HG03558 (cell line): Measurements from ENCODE around the gene THY1.
"Not testable (repeated sequence)": the region's sequence is repeated elsewhere in the genome, so short reads cannot be mapped to it uniquely, and the experiment has no call there.

Source experiments
- ATAC-seq: cut with Tn5 transposase; IDR thresholded peaks from one replicate; pipeline ENCODE4 v1.9.1; 2021; ENCODE audit warnings: moderate number of reproducible peaks; ENCODE audit not compliant: unreplicated experiment; ENCODE audit errors: extremely low read depth

THY1 gene

DNA sequence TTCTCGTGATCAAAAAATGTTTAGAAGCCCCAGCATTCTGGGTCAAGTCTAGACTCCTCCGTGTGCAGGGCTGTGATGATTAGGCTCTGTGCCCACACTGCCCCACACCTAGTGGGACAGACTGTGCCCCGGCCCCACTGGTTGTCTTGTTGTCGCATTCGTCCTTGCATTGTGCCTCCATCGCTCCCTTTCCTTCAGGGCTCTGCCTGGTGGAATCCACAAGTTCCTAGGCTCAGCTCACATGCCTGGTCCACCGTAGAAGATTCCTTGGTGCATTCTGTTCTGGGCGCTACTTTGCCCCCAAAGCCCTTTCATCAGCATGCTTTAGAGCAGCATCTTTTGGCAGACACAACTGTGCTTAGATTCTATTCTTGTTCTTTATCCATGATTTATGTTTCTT is 23.5 kb upstream of the THY1 start:
- no peak for ATAC-seq

DNA sequence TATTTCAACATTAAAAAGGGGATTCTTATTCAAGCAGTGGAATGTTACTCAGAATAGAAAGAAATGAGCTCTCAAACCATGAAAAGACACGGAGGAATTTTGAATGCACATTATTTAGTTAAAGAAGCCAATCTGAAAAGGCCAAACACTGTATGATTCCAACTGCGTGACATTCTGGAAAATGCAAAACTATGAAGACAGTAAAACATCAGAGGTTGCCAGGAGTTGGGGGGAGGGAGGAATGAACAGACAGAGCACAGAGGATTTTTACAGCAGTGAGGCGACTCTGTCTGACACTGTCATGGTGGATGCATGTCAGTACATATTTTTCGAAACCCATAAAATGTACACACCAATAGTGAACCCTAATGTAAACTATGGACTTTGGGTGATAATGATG is 22.9 kb upstream of the THY1 start:
- ATAC-seq: no peak

DNA sequence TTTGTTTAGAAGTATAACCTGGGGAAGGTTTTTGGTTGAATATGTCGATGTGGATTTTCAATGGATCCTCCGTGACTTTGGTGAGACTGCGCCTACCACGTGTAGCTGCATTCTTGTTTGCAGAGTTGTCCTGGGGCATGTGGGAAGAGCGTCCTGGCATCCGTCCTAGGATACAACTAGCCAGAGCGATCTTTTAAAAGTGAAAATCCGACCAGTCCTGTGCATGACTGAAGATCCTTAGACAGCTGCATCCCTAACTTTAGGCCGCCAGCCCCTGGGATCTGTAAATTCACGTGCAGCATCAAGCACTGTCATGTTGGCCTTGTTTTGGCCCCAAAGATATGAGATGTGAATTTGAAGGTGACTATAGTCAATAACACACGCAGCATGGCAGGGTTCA is 22.4 kb upstream of the THY1 start:
- no peak for ATAC-seq

DNA sequence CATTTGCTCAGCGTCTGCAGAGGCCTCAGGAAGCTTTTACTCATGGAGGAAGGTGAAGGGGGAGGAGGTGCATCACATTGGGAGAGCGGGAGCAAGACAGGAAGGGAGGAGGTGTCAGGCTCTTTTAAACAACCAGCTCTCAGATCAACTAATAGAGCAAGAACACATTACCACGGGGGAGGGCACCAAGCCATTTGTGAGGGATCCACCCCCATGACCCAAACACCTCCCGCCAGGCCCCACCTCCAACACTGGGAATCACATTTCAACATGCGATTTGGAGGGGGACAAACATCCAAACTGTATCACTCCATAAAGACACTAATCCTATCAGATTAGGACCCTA is 18.9 kb upstream of the THY1 start:
- ATAC-seq: no peak

DNA sequence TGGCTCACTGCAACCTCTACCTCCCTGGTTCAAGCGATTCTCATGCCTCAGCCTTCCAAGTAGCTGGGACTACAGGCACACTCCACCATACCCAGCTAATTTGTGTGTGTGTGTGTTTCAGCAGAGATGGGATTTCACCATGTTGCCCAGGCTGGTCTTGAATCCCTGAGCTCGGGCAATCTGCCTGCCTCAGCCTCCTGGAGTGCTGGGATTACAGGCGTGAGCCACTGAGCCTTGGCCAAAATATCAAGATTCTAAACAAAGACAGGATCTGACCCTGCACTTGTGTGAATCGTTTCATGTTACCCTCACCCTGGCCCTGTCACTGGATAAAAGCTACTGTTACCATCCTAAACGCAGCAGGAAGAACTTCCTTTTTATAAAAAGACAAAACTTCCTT is 15.6 kb upstream of the THY1 start:
- ATAC-seq: no peak

DNA sequence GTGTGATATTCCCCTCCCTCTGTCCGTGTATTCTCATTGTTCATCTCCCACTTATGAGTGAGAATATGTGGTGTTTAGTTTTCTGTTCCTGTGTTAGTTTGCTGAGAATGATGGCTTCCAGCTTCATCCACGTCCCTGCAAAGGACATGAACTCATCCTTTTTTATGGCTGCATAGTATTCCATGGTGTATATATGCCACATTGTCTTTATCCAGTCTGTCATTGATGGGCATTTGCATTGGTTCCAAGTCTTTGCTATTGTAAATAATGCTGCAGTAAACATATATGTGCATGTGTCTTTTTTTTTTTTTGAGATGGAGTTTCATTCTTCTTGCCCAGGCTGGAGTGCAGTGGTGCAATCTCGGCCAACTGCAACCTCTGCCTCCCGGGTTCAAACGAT is 14.5 kb upstream of the THY1 start:
- not testable (repeated sequence) for ATAC-seq

DNA sequence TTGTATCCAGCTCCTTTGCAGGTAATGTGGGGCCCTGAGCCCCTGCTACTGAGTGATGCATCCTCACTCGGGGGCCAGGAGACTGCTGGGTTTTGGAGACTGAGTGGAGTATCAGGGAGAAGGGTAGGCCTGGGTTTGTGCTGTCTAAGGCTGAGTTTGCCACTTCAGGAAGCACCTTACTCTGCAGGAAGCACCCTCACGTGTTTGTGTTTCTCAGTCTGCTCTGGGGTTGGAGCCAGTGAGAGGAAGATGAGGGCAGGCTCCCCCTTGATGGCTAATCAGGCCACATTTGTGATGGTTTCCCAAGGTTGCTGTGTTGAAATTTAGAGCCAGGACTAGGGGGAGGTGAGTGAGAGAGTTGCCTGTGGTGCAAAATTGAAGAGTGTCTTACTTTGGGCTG is 13.7 kb upstream of the THY1 start:
- no peak for ATAC-seq

DNA sequence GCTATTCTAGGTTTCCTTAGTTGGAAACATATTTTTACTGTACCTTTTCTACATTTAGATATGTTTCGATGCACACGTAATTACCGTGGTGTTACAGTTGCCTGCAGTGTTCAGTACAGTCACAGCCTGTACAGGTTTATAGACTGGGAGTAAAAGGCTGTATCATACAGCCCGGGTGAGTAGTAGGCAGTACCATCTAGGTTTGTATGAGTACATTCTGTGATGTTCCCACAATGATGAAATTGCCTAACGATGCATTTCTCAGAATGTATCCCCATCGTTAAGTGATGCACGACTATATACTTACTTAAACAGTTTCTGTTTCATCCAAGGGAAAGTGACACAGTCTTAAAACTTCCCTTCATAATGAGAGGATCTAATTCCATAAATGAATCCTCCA is 13.1 kb upstream of the THY1 start:
- ATAC-seq: no peak

DNA sequence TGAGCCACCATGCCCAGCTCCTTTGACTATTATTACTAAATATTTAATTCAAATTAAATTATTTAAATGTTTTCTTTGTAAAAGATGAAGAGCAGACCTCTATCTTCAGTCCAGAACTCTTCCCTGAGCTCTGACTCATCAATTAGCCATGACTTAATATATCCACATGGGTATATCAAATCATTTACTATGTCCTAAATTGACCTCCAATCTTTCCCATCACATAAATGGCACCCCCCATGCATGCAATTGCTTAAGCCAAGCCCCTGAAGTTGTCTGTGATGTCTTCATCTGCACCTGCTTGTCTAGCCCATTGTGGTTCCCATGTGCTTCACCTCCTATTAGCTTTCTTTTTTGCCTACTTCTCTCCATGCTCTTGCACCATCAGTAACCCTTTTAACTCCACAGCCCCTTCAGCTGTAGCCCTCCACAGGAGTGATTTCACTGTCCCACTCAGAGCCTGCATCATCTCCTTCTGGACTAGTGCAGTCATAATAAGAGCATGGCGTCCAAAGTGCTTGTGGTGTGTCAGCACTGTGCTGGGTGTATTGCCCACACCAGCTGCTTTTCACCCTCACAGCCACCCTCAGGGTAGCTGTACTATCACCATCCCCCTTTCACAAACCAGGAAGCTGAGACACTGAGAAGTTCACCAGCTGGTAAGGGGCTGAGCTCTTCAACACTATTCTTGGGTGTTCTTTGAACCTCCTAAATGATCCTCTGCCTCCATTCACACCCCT is 11.8 kb upstream of the THY1 start:
- ATAC-seq: no peak

DNA sequence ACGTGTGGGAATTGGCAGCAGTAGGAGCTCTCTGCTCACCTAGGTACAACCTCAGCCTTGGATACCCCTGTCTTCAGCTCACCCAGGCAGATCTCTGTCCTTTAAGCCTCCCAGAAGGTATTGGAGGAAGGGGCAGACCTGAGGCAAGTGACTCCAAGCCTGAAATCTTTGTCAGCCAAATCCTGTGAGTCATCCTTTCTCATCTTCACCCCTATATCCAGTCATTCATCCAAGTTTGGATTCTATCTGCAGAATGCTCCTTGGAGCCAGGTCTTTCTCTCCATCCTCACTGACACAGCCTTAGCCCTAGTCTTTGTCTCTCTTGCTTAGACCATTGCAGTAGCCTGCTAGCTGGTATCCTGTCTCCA is 10.4 kb upstream of the THY1 start:
- no peak for ATAC-seq

DNA sequence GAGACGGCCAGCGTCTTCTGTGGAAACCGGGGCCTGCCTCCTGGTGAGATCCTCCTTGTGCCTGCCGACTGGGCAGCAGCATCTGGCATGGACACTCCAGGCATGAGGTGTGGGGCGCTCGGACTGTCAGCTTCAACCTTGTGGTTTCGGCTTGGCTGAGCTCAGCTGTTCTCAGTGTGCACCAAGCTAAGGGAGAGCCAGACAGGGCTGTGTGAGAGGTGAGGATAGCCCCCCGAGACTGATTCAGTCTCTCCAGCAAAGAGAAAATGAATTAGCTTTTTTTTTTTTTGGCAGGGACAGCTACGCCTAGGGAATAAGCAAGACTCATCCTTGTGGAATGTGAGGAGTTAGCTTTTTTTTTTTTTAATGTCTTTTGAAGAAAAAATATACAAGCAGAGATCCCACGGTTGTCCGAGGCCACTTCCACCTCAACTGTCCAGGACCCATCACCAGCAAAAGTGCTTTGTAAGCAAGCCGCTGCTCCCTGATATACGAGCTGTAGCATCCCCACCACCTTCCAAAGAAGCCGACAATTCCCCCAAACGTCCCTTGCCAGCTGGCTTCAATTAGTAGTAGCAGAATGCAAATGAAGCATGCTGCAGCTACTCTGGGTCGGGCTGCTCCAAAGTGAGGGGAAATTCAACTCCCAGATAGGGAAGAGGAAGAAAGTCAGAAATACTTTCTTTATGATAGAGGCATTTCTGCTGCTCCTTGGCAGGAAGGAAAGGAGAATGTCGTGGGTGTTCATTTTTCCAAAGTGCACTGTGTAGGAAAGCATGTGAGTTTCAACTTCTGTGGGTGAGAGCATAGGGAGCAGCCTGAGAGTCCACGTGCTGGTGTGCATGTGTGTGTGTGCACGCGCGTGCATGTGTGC is 9.7 kb upstream of the THY1 start:
- ATAC-seq: no peak

DNA sequence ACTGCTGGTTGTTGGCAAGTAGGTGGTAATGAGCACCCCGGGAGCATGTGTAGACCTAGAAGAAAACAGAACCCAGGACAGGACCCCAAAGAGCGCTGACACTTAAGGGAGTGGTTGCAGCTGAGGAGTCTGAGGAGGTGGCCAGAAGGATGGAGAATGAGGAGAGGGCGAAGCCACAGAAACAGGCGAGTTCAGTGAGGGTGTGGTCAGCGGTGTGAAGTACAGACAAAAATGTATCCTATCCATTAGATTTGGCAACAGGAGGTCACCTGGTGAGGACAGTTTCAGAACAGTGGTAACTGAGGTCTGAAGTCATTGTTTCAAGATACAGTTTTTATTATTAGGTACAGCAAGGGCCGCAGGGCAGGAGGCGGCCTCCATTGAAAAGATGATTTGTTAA is 8.6 kb upstream of the THY1 start:
- no peak for ATAC-seq

DNA sequence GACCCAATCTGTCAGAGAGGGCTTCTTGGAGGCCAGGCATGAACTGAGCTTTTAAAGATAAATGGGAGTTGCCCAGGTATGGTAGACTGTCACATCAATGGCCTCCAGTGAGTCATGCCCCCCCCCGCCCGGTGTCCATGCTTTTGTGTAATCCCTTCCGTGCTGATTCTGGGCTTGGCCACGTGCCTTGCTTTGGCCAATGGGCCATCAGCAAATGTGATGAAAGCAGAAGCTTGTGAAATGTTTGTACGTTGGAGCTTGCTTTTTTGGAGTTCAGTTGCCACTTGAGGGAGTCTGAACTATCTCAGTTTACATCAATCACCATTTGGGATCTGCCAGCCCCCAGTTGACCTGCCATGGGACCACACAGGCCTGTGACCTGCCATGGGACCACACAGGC is 4.3 kb upstream of the THY1 start:
- ATAC-seq: no peak

DNA sequence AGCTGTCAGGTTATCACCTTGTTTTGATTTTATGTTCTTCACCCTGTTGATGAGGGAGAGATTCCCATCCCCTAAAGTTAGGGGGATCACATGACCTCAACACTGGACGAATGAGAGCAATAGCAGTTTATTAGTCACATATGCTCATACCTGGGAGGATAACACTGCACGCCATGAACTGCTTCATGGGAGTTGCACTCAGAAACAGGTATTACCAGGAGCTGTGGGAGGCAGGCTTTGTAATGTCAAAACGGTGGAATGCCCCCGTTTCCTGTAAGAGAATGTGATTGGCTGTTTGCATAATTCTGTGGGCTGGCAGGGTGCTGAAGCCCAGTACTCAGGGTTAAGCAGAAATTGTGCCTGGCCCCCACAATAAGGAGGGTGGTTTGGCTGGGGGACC is 3.2 kb upstream of the THY1 start:
- ATAC-seq: no peak

DNA sequence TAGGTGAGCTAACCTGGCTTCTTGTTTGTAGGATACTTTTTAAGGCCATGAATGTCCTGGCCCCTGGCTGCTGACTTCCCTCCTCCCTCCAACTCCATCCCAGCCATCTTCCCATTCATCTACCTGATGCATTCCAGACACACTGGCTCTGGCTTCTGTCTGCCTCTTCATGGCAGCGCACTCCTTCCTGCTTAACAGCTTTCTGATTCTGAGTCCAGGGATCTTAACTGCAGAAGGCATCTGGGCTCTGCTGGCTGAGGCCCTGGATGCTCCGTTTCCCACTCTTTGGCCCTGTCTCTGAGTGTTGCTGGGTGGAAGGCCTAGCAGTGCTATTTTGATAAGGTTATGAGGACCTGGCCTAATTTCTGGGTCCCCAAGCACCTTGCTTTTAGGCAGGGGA is 1.8 kb upstream of the THY1 start:
- no peak for ATAC-seq

DNA sequence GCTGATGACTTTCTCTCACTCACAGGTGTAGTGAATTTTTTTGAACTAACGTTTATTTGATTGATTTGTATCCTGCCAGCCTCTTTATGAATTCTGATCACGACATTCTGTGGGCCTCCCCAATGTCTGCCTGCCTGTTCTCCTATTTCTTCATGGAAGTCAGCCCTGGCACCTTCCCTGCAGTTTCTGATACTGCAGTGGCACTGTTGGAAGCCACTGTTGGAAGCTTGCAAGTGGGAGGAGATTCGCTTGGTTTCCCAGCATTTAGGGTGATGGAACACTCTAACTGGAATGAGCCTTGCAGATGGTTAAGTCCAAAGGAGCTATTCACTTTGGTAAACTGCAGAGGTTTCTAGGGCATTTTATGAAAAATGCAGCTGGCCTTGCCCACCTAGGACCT is 1.3 kb upstream of the THY1 start:
- ATAC-seq: no peak

DNA sequence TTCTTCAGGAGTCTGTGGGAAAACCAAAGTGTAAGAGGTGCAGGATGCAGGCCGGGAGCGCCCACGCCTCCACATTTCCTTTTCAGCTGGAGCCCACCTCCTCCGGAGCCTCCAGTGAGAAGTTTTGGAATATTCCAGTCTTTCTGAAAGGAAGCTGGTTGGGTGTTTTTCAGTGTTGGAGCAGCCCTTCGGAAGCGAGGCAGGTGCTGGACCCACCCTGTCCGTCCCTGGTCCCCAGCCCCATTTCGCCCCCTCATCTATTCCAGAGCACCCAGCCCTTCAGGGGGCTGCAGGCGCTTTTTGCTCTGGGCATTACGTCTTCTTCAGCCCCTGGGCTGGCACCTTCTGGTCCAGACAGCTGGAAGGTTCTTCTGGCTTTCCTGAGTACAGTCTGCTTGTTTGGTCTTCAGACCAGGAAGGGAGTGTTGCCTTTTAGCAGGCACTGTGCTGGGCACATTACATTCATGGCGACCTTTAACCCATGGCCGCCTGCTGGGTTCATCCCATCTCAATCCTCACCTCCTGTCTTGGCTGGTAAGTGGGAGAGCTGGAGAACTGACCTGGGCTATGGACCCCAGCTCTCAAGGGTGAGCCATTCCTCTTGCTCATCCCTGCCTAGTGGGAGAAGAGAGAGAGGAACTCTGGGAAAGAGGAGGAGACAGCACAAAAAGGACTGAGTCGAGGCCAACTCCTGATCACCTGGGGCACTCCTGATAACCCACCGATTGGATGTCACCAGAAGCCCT is 710 bp upstream of the THY1 start:
- ATAC-seq: no peak

DNA sequence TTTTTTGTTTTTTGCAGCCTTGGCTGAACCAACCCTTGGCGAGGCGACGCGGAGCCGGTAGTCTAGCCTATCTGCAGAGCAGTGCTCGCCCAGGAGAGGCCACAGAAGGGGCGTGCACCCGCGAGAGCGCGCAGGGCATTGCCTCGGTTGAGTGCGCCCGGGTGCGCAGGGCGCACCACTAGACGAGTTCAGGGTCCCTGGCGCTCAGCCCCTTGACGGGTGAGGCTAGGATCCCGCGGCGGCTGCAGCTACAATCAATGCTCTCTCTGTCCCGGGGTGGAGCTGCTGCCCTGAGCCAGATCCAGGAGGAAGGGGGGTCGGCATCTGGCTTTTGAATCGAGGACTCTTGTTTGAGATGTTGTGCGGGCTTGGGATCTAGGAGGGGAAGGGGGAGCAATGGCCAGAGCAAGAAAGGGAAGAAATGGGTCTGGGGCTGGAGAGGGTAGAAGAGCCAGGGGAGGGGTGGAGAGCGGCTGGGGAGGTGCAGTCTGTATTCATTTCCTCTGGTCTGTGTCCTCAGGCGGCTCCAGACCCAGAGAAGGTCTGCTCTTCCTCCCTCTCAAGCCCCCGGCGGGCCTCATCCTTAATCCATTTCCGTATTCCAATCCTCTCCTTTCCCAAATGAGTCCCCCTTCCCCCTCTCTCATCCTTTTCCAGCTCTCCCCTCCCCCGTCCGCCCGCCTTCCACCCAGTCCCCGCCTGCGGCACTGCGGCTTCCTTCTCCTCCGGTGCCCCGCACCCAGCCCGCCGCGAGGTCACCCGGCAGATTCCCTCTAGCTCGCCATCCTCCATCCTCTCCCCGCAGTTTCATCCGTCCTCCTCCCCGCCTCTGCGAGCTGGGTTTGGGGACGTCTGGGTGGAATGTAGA is 797 bp downstream of the THY1 start:
- ATAC-seq: no peak

DNA sequence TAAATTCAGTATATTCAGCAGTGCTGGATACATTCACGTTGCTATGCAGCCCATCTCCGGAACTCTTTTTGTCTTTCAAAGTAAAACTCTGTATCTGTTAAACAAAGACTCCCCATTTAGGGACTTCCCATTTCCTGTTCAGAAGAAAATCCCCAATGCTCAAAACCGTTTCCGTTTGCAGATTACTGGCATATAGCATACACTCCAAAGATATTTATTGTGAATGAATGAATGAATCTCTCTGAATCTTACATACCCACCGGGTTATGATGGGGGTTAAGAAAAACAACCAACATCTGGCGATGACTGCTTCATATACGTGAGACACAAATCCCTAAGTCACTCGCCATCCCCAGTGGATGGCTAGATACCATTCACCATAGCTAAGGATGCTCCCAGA is 1.6 kb downstream of the THY1 start:
- ATAC-seq: no peak

DNA sequence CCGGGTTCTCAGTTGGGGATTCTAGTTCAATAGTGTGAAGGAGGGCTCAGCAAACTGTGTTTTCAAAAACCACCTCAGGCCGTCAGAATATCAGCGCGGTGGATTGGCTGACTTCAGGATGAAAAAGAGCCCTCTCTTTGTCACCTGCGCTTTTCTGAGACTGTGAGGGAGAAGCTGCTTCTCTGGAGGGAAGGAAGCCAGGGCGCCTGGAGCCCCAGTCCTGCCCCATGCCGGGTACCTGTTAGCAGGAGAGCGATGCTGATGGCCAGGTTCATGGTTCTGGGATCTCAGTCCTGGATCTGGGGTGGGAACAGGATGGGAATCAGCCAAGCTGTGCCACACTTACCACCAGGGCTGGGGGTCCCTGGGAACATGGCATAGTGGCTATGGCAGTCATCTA is 2.3 kb downstream of the THY1 start:
- ATAC-seq: no peak
